H9 (cell line): ENCODE data around the gene CHAMP1. TPM values are rescaled to one million over a fixed set of nuclear protein-coding genes. Genes with fewer than 3 reads are reported as not detected.

ENCODE experiments used
- DNase-seq: peaks from one replicate; pipeline ENCODE4 v3.0.0-alpha.2; 2017
- H2AFZ ChIP-seq: one replicate; pipeline ENCODE4 v1.6.1; 2013; ENCODE audit warnings: mild to moderate bottlenecking, low read length, control low read depth, moderate library complexity
- H2AK5ac ChIP-seq: 2 replicates; pipeline ENCODE4 v1.6.1; 2013; ENCODE audit warnings: low read length, control low read depth, mixed read lengths; ENCODE audit not compliant: insufficient read length
- H2BK120ac ChIP-seq: one replicate; pipeline ENCODE4 v1.6.1; 2013; ENCODE audit warnings: low read depth, mild to moderate bottlenecking, low read length, control low read depth, inconsistent platforms; ENCODE audit not compliant: poor library complexity, severe bottlenecking
- H2BK12ac ChIP-seq: 2 replicates; pipeline ENCODE4 v1.6.1; 2013; ENCODE audit warnings: low read length, control low read depth, mixed read lengths, low read depth; ENCODE audit not compliant: insufficient read length
- H2BK15ac ChIP-seq: 2 replicates; pipeline ENCODE4 v1.6.1; 2013; ENCODE audit warnings: low read depth, low read length, control low read depth
- H2BK20ac ChIP-seq: one replicate; pipeline ENCODE4 v1.6.1; 2013; ENCODE audit warnings: low read depth, mild to moderate bottlenecking, low read length, control low read depth, inconsistent platforms; ENCODE audit not compliant: poor library complexity, severe bottlenecking
- H2BK5ac ChIP-seq: 2 replicates; pipeline ENCODE4 v1.6.1; 2013; ENCODE audit warnings: low read length, control low read depth, mixed read lengths; ENCODE audit not compliant: insufficient read length
- H3K14ac ChIP-seq: 2 replicates; pipeline ENCODE4 v1.6.1; 2013; ENCODE audit warnings: low read length, control low read depth; ENCODE audit not compliant: insufficient read depth
- H3K18ac ChIP-seq: 2 replicates; pipeline ENCODE4 v1.6.1; 2013; ENCODE audit warnings: low read depth, mild to moderate bottlenecking, mixed read lengths, low read length, control low read depth; ENCODE audit not compliant: insufficient read length
- H3K23ac ChIP-seq: 2 replicates; pipeline ENCODE4 v1.6.1; 2013; ENCODE audit warnings: low read length, control low read depth, mixed read lengths, low read depth; ENCODE audit not compliant: insufficient read length
- H3K23me2 ChIP-seq: 2 replicates; pipeline ENCODE4 v1.6.1; 2013; ENCODE audit warnings: low read depth, mild to moderate bottlenecking, mixed read lengths, low read length, control low read depth; ENCODE audit not compliant: insufficient read length, poor library complexity, severe bottlenecking
- H3K27ac ChIP-seq: 2 replicates; pipeline ENCODE4 v1.5.1; 2013; ENCODE audit warnings: low read length, control low read depth, mixed read lengths, low read depth; ENCODE audit not compliant: insufficient read length
- H3K27me3 ChIP-seq: 2 replicates; pipeline ENCODE4 v1.6.1; 2013; ENCODE audit warnings: low read length, control low read depth, inconsistent platforms; ENCODE audit not compliant: insufficient read depth
- H3K4ac ChIP-seq: 2 replicates; pipeline ENCODE4 v1.6.1; 2013; ENCODE audit warnings: low read depth, mild to moderate bottlenecking, control low read depth, inconsistent platforms, low read length, moderate library complexity
- H3K4me1 ChIP-seq: 2 replicates; pipeline ENCODE4 v1.6.1; 2013; ENCODE audit warnings: low read length, control low read depth, inconsistent platforms; ENCODE audit not compliant: insufficient read depth
- H3K4me2 ChIP-seq: 2 replicates; pipeline ENCODE4 v1.6.1; 2013; ENCODE audit warnings: low read length, control low read depth, mixed read lengths; ENCODE audit not compliant: insufficient read length, insufficient read depth
- H3K56ac ChIP-seq: 2 replicates; pipeline ENCODE4 v1.6.1; 2013; ENCODE audit warnings: low read depth, mild to moderate bottlenecking, mixed read lengths, low read length, control low read depth; ENCODE audit not compliant: insufficient read length
- H3K79me1 ChIP-seq: 2 replicates; pipeline ENCODE4 v1.6.1; 2013; ENCODE audit warnings: low read depth, mild to moderate bottlenecking, moderate library complexity, low read length, control low read depth, inconsistent platforms; ENCODE audit not compliant: insufficient read depth, poor library complexity, severe bottlenecking
- H3K79me2 ChIP-seq: 2 replicates; pipeline ENCODE4 v1.6.1; 2013; ENCODE audit warnings: low read length, control low read depth, inconsistent platforms; ENCODE audit not compliant: insufficient read depth
- H3K9ac ChIP-seq: 2 replicates; pipeline ENCODE4 v1.6.1; 2013; ENCODE audit warnings: low read length, control low read depth, mixed read lengths; ENCODE audit not compliant: insufficient read length; ENCODE audit errors: extremely low read depth
- H3K9me3 ChIP-seq: one replicate; pipeline ENCODE4 v1.6.1; 2013; ENCODE audit warnings: low read depth, low read length, inconsistent platforms; ENCODE audit not compliant: control insufficient read depth
- H3T11ph ChIP-seq: one replicate; pipeline ENCODE4 v1.6.1; 2013; ENCODE audit warnings: mild to moderate bottlenecking, low read length, control low read depth, inconsistent platforms
- H4K20me1 ChIP-seq: one replicate; pipeline ENCODE4 v1.6.1; 2013; ENCODE audit not compliant: control insufficient read depth, insufficient read length, insufficient read depth
- H4K5ac ChIP-seq: 2 replicates; pipeline ENCODE4 v1.6.1; 2013; ENCODE audit warnings: low read depth, mild to moderate bottlenecking, mixed read lengths, low read length, control low read depth; ENCODE audit not compliant: insufficient read length
- H4K8ac ChIP-seq: replicated peaks from 2 replicates; pipeline ENCODE4 v1.6.1; 2013; ENCODE audit warnings: low read length, control low read depth, mixed read lengths, low read depth; ENCODE audit not compliant: insufficient read length
- H4K91ac ChIP-seq: 2 replicates; pipeline ENCODE4 v1.6.1; 2013; ENCODE audit warnings: low read depth, mild to moderate bottlenecking, moderate library complexity, mixed read lengths, low read length, control low read depth; ENCODE audit not compliant: insufficient read length
- H3K27ac Mint-ChIP-seq, 3 experiments: 2 replicates in 2 of 3; 3 replicates in 1 of 3; pipeline ENCODE4 v1.8.0; 2020 to 2021; ENCODE audit warnings: mixed read lengths in 3 of 3, mild to moderate bottlenecking in 1 of 3, moderate library complexity in 1 of 3
- H3K27me3 Mint-ChIP-seq: 2 replicates; pipeline ENCODE4 v1.8.0; 2021; ENCODE audit warnings: low read depth, mild to moderate bottlenecking, moderate library complexity, mixed read lengths
- H3K36me3 Mint-ChIP-seq, 3 experiments: 2 replicates in 2 of 3; 3 replicates in 1 of 3; pipeline ENCODE4 v1.8.0; 2020 to 2021; ENCODE audit warnings: low read depth in 3 of 3, mixed read lengths in 3 of 3; ENCODE audit not compliant: insufficient read depth in 1 of 3
- H3K4me1 Mint-ChIP-seq, 2 experiments: 2 replicates each; pipeline ENCODE4 v1.8.0; 2020; ENCODE audit warnings: mixed read lengths in 2 of 2
- H3K4me3 Mint-ChIP-seq, 2 experiments: 2 replicates in 1 of 2; 3 replicates in 1 of 2; pipeline ENCODE4 v1.8.0; 2020 to 2021; ENCODE audit warnings: mild to moderate bottlenecking in 2 of 2, mixed read lengths in 2 of 2, moderate library complexity in 1 of 2
- H3K9me3 Mint-ChIP-seq, 2 experiments: 2 replicates in 1 of 2; 3 replicates in 1 of 2; pipeline ENCODE4 v1.8.0; 2020; ENCODE audit warnings: mild to moderate bottlenecking in 2 of 2, mixed read lengths in 2 of 2, moderate library complexity in 1 of 2
- WGBS: extraction: QIAGEN DNeasy Blood & Tissue Kit; methylation state at CpG from one replicate; pipeline ENCODE4 v1.1.7; 2013; ENCODE audit warnings: missing lambda C conversion rate, low lambda C conversion rate, mixed read lengths; ENCODE audit not compliant: insufficient read length; ENCODE audit errors: extremely low coverage; 5-methylcytosine and 5-hydroxymethylcytosine counted together
- total RNA-seq: library from RNA; stranded (reverse); gene quantifications from 2 replicates; pipeline ENCODE4 v1.2.1, GENCODE V29; 2021
- TF ChIP-seq, protein P1 (sequence below): fragments of 200-600 bp; sonication (generic); conservative IDR thresholded peaks from 3 replicates; pipeline ENCODE4 v1.8.0; 2021; ENCODE audit warnings: antibody characterized with exemption, mild to moderate bottlenecking

CHAMP1 gene
- total RNA-seq, 1 experiment from 2014 or later, result 62.1 TPM

DNA sequence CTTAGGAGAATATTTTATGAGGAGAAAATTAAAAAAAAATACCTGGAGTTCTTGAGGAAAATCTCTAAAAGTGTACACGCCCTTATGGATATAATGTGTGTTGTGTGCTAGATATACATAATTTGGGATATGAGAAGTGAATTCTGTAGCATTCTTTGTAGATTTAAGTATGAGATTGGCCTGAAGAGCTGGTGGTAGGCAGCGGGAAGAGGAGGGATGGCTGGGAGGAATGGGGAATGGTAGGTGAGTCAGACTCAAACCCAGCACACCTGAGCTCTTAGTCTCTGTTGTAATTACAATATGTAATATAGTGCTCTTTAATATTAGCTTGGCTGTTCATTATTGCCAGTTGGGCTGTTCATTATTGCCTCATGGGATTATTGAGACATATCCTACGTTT lies 7.0 kb downstream of the CHAMP1 start:
- Mint-ChIP-seq H3K4me1 (peaks cover 0 to 4% of the 10 kb centered on the region in 2 experiments; a peak in 1 of 4 replicates), H3K9me3 (no peaks in the 10 kb centered on the region), H3K4me3 (no peak overlapping the region), H3K27ac (no peak overlapping the region), H3K27me3 (no peaks in the 10 kb centered on the region), H3K36me3 (peaks cover 46 to 71% (median 68%) of the 10 kb centered on the region in 3 experiments)
- H3K23me2 ChIP-seq, result no peaks in the 10 kb centered on the region
- H4K8ac ChIP-seq, result no peak overlapping the region
- H3K9ac ChIP-seq, result no peak overlapping the region
- no peak overlapping the region for H4K5ac ChIP-seq
- no peak overlapping the region for H2BK20ac ChIP-seq
- H4K20me1 ChIP-seq, result no peaks in the 10 kb centered on the region
- no peaks in the 10 kb centered on the region for H3K9me3 ChIP-seq
- H3K79me2 ChIP-seq, result peaks cover 12% of the 10 kb centered on the region; the same call in 1 of the 2 replicates
- no peak overlapping the region for H2BK15ac ChIP-seq
- no peak overlapping the region for H3K14ac ChIP-seq
- no peak overlapping the region for H3K4me2 ChIP-seq
- no peak overlapping the region for H2AFZ ChIP-seq
- H3K27me3 ChIP-seq, result no peaks in the 10 kb centered on the region
- H3K18ac ChIP-seq, result no peak overlapping the region
- no peak overlapping the region for H4K91ac ChIP-seq
- no peak overlapping the region for H2BK120ac ChIP-seq
- H3T11ph ChIP-seq, result no peak overlapping the region
- no peak overlapping the region for H2AK5ac ChIP-seq
- no peak overlapping the region for H3K56ac ChIP-seq
- H2BK5ac ChIP-seq, result no peak overlapping the region
- TF ChIP-seq, protein P1, sequence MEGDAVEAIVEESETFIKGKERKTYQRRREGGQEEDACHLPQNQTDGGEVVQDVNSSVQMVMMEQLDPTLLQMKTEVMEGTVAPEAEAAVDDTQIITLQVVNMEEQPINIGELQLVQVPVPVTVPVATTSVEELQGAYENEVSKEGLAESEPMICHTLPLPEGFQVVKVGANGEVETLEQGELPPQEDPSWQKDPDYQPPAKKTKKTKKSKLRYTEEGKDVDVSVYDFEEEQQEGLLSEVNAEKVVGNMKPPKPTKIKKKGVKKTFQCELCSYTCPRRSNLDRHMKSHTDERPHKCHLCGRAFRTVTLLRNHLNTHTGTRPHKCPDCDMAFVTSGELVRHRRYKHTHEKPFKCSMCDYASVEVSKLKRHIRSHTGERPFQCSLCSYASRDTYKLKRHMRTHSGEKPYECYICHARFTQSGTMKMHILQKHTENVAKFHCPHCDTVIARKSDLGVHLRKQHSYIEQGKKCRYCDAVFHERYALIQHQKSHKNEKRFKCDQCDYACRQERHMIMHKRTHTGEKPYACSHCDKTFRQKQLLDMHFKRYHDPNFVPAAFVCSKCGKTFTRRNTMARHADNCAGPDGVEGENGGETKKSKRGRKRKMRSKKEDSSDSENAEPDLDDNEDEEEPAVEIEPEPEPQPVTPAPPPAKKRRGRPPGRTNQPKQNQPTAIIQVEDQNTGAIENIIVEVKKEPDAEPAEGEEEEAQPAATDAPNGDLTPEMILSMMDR, result no peak
- H3K79me1 ChIP-seq, result peaks cover 3% of the 10 kb centered on the region
- WGBS, result no CpG with 5 or more reads among the region's 3 CpGs
- no peak for DNase-seq
- H3K4me1 ChIP-seq, result no peaks in the 10 kb centered on the region
- H3K23ac ChIP-seq, result no peak overlapping the region
- no peak overlapping the region for H3K27ac ChIP-seq
- no peak overlapping the region for H2BK12ac ChIP-seq
- no peak overlapping the region for H3K4ac ChIP-seq
